SIG-M5 (cell line): ENCODE results near the gene ISG20.

Experiments
- DNase-seq: peaks from one replicate; lab custom pipeline; 2025; lab: John Stamatoyannopoulos, UW

Gene ISG20

DNA sequence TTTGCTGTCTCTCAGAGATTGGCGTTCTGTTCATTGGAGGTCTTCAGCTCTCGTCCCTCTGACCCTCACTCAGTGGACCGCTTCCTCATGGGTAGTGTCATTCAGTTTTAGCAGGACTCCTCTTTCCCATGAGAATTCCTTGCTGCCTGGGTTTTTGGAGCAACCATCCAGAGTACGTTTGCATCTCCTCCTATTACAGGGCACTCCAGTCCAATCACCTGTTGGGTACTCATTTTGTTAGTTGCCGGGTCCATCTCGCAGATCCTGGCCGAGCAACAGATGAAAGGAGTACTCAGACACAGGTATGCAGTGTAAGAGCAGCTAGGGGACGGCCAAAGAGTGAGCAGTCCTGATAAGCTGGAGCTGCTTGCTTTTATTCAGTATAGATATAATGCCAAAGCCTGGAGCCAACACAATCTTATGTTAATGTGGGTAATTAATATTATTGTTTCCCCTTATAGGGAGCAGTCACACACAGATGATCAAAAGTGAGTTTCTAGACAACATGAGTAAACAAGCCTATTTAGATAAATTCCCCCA is 49.6 kb downstream of the ISG20 start:
- DNase-seq = no peak

DNA sequence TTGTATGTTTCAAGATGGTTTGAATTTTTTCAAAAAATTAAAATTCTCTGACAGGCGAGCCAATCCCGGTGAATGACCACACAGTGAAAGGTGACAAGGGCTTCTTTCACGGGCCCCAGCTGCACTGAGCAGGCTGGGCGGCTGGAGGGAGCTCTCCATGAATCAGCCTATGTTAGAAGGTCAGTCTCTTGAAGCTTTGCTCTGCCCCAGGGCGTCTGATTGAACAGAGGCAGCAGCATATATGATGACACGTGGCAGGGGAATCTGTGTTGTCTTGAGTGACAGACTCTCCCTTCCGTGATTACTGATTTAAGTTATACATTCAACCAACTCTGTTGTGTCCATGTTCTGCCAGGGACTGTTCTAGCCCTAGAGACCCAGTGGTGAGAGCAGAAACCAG is 51.5 kb downstream of the ISG20 start:
- DNase-seq = no peak

DNA sequence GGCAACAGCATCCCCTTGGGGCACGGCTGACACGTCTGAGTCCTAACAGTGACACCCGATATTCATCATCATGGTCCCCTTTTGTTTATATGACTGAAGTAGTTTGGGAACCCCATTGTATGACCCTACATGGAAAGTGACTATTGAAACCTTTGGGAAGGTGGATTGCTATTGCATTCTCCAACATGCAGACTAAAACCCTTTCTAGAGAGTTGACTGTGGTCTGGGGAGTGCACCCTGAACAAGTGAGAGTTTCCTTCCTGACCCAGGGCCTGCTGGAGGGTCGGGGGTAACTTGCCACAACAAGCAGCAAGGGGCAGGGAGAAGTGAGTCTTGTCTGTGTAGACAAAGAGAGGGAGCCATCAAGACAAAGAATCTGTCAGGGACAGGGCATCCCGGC is 54.4 kb downstream of the ISG20 start:
- DNase-seq = no peak

DNA sequence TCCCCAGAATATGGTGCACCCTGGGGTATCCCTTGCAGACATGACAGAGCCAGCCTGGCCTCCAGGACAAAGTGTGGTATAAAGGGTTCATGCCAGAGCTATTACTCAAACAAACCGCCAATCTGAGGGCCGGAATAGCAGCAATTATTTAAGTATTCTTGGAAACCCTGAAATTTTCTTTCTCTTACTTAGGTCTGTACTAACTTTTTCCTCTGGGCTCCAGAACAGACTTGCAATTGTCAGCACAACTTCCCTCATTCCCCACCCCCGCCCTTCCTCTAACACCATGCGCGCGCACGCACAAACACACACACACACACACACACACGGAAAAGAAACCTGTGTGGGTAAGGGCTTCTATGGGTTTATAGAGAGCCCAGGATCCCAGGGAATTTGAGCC is 56.3 kb downstream of the ISG20 start:
- no peak for DNase-seq

DNA sequence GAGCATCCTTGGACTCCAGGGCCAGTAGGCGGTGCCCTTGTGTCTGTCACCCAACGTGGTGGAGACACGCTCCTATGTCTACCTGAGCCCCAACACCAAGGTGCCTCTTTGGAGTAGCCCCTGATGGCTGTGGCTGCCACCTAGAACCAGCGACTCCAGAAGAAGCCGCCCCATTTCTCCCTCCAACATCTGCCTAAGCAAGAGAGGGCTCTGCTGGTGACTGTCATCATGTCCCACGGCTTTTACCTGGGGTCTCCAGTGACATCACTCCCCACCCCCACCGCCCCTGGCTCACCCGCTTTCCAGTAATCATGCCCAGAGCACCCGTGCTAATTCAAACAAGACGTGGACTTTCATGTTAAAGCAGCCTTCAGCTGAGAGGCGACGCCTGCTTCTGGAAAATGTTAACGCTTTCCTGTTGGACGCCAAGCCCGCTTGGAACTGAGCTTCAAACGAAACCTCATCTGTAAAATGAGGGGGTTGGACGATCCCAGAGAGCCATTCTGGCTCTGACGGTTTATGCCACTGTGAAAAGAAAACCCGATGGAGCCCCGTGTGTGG is 57.0 kb downstream of the ISG20 start:
- no peak for DNase-seq

DNA sequence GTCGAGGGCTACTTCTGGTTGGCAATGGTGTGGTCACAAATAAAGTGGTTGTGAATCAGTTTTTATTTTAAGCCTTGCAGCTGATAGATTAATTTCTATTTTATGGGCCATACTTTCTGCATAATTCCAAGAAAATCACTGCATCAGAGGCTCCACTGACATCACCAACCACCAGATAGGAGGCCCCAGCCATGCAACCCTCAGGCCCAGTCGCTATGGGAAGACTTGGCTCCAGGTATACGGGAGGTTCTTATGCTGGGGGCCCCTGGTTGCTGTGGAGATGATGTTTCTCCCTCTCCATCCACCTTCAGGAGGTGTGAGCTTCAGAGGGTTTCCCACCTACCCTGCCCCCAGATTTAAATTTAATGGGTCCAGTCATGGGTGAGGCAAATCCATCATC is 57.4 kb downstream of the ISG20 start:
- DNase-seq = no peak

DNA sequence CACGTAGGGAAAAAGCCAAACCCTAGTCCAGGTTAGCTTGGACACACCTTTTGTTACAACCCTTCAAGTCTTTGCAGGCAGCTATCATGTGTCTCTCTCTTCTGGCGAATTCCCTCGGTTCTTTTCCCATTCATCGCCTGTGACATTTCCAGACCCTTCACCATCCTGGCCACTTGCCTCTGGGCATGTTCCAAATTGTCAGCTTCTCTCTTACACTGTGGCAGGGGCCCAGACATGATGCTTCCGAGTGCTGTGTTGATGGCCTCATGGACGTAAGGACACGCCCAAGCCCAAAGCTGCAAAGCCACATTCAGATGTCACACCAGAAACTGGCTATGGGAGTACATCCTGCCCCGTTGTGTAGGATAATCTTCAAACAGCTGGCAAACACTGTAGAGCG is 58.5 kb downstream of the ISG20 start:
- DNase-seq = no peak

DNA sequence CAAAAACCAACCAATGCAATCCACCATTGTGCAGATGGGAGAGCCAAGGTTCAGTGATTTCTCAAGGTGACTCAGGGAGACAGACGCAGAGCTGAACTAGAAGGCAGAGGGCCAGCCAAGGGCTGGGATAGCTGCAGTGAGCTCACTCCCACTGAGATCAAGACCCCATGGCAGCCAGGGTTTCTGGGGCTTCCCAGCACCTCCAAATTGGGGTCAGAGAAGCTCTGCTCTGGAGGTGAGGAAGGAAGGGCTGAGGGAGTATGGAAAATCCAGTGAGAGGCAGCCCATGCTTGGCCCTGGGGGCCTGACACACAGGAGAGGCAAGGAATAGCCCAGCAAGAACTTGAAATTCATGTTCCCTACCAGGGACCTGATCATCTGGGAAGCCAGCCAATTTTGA is 61.0 kb downstream of the ISG20 start:
- DNase-seq = no peak

DNA sequence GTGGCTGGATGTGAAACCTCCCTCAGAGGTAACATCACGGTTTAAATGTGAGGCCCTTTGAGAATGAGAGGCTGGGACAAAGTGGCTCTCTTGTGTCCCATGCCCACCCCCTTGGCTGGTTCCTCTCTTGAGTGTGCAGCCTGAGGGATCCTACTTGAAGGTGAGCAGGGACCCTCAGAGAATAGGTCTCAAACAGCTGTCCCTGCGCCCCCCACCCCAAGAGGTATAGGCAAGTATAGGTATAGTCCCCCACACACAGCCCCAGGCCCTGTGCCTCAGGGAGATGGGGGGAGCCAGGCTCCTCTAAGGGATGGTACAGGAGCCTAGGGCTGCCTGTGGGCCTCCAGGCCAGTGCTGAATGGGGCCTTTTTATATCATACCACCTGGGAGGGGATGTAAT is 61.9 kb downstream of the ISG20 start:
- DNase-seq = no peak

DNA sequence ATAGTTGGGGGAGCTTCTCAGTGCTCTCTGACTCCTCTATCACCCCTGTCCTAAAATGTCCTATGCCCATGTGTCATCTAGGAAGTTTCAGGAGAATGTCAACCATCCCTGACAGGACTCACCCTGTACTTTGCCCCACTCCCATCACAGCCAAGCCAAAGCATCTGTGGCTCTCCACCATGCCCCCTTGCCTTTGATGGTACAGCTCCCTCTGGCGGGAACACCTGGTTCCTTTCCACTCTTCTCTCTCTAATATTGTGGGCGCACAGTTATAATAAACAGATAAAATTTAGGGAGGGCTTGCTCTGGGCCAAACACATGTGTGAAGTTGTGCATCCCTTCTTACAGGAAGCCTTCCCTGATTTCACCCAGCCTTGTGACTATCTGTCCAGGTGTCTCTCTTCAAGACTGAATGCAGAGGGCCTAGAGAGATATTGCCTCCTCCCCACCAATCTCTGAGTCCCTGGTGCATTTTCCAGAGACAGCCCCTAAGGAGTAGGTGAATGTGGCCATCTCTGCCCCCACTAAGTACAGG is 62.8 kb downstream of the ISG20 start:
- no peak for DNase-seq

DNA sequence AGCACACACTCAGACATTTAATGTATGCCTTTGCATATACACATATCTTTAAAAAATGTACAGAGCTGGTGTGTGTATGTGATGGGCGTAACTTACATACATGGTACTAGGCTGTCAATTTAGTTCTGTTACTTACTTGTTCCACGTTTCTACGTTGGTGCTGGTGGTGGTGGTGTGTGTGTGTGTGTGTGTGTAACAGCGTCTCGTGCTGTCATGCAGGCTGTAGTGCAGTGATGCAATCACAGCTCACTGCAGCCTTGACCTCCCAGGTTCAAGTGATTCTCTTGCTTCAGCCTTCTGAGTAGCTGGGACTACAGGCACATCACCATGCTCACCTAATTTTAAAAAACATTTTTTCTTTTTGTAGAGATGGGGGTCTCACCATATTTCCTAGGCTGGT is 64.2 kb downstream of the ISG20 start:
- no peak for DNase-seq

DNA sequence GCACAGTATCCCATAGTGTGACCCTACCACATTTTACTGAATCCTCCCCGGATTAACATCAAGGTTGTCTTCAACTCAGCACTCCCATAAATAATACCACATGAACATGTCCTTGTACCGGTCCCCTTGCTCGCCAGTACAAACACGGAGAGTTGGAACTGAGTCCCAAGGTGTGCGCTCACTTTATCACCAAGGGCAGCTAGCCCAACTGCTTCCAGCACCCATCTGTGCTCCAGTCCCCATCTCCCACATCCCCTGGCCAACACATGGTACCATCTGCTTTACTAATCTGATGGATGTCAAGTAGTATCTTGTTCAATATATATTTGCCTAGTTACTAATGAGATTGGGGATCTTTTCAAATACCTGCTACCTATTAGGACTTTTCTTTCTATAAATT is 64.7 kb downstream of the ISG20 start:
- no peak for DNase-seq

DNA sequence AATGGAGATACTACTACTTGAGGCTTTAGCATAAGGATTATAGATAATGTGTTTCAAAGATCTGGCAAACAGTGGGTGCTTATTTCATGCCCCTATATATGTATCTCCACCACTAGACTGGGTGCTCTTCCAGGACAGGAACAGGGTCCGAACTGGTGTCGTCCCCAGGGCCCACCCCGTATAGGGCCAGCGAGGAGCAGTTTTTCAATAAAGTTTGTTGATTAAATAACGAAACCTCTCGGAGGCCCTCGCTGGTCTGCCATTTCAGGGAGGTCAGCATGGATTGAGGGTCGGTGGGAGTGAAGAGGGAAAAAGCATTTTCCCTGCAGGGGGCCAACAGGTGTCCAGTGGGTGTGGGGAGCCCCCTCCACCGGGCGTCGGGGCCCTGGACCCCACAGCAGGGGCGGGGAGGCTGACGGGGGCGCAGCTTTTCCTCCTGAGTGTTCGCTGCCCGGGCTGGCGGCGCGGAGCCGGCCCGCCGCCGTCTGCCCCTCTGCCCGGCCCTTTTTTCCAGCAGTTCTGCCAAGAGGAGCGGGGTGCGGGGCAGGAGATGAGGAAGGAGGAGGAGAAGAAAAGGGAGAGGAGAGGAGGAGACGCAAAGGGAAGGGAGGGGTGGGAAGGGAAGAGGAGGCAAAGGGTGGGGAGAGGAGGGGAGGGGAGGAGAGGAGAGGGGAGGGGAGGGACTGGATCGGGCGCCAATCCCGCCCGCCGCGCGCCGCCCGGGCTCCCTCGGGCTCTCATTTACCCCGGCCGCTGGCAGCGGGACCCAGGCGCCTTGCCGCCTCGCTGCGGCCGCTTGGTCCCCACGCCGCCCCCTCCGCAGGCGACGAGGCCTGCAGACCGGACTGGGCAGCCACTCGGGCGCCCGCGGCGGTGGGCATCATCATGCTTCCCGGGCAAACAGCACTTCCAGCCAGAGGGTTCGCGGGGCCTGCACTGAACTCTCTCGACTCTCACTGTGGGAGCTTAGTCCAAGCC is 66.3 kb downstream of the ISG20 start:
- DNase-seq = no peak

DNA sequence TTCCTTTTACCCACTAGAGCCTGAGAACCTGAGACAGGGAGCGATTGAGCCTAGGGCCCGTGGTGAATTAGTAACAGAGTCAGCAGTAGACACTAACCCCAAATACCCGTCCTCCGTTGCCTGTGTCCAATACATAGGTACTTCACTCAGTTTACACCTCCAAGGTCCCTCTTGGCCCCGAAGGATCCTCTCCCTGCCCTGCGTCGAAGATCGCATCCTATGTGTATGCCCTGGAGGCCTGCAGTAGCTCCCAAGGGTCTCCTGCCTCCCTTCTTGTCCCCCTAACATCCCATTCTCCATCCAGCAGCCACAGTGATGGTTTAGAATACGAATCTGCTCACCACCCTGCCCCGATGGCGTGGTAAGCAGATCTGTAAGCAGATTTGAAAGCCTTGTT is 67.0 kb downstream of the ISG20 start:
- no peak for DNase-seq
